ENCODE measurements around the gene ZBTB46.
"Not testable (repeated sequence)": the region's sequence is repeated elsewhere in the genome, so short reads cannot be mapped to it uniquely, and the experiment has no call there.

ZBTB46 gene

DNA sequence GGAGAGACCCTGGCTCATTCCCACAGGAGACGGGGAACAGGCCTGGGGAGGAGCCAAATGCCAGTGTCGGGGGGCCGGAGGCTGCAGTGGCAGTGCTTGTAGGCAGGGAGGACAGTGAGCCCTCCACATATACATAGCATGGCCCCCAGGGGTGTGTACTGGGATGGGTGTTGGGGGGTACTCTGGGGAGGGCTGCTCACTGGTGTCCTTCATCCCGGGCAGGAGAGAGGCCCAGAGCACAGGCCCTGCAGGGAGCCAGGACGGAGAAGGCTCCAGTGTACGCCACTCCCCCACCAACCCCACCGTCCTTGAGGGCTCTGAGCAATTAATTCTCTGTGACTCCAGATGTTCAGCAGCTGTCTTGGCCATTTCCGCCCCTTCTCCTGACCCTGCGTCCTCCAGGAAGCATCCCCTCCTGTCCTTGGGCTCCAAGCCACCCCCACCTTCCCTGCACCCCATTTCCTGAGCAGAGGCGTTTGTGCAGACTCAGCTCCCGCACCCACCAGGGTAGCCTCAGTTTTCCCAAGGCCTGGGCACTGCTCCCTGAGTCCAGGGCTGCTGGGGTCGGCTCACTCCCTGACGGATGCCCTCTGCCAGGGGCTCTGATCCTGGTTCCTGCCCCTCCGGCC, 26.8 kb upstream of the ZBTB46 start:
- no peak for DNase-seq

DNA sequence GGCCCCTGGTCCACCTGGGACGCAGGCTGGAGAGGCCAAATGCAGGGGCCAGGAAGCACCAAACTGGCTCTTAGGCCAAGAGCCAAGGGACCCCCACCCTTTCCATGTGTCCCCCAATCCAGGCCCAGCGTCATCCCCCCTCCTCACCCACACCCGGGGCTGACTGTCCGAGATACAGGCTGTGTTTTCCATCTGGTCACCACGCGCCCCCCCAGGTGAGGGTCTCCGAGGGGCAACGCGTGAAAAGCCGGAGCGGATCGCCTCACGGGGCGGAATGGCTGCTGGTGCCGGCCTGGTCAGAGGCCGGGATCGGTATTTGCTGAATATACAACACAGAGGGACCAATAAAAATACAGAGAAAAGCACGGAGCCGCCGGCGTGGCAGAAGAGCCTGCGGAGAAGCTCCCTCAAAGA, 25.0 kb upstream of the ZBTB46 start:
- no peak for DNase-seq

DNA sequence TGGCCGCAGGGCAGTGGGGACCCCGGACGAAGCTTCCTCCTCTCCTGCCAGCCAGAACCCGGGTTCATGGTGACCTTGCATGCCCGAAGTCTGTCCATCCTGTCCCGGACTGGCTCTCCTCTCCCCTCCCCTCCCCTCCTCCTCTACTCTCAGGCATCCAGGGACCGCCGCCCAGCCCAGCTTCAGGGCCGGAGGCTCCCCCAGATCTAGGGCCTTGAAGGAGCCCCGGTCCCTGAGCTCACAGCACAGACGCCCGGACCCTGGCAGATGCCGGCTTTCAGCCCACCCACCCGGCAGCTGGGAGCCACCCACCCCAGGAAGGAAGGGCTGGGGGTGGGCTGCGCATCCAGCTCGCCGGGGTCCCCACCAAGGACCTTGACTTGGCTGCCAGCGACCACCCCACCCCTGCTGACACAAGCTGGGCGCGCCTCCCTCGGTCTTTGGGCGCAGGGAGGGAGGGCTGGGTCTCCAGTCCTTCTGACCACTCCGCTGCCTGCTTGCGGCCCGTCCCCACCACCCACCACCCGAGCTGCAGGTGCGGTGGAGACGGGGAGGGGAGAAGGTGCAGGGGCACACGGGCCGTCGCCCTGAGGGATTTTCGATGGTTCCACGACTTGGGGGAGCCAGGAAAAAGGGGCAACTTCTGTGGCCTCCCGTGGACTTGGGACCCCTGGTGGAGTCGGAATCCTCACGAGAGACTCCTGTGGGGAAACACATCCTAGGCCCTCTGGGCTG, 24.5 kb upstream of the ZBTB46 start:
- no peak for DNase-seq

DNA sequence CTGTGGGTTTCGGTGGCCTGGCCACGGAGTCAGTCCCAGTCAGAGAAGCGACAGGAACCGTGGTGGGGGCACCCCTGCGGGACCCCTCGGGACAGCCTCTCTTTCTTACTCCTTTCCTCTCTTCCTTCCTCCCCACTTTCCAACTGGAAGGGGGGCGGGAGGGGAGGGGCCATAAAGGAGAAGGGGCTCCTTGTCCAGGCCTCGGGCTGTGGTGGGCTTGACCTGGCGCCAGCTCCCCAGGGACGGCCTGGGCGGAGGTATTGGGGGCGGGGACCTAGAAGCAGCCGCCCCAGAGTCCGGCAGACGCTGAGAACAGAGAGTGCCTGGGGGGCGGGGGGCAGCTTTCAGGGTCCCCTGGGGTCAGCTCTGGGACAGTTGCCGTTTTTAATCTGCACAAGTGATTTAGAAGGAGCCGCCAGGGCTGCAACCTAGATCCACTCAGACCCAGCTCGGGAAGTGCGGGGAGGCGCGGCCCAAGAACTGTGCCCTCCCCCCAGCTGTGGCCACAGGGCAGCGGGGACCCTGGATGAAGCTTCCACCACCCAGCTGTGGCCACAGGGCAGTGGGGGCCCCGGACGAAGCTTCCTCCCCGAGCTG, 23.8 kb upstream of the ZBTB46 start:
- no peak for DNase-seq

DNA sequence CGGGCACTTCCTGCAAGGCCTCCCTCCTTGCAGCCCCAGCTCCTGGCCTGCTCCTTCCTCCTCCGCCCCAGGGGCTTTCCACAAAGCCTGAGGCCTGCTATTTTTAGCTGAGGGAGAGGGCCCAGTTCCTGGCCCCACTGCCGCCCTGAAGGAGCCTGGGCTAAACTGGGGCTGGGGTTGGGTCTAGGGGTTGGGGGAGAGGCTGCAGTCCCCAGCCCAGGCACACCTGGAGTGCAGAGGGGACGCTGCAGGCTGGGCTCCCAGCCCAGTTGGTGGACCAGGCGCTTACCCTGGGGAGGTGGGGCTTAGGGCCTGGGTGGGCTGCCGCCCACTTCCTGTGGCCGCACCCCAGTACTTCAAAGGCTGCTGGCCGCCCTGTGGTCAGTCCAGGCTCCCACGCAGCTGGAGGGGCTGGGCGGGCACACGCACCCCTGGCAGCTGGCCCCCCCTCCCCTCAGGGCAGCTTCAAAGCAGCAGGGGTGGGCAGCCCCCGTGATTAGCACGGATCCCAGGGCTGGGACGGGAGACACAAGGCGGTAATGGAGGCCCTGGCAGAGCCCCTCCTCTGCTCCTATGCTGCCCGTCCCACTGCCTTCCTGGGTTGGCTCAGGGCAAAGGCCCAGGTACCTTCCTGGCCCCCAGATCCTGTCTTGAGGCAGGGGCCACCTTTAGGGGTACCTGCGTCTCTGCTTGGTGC, 23.2 kb upstream of the ZBTB46 start:
- DNase-seq: no peak

DNA sequence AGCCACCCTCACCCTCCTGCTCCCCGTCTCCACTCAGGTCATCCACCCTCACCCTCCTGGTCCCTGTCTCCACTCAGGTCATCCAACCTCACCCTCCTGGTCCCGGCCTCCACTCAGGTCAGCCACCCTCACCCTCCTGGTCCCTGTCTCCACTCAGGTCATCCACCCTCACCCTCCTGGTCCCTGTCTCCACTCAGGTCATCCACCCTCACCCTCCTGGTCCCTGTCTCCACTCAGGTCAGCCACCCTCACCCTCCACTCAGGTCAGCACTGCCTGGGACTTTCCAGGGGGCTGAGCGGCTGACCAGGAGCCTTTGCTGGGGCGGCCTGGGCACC, 22.6 kb upstream of the ZBTB46 start:
- not testable (repeated sequence) for DNase-seq

DNA sequence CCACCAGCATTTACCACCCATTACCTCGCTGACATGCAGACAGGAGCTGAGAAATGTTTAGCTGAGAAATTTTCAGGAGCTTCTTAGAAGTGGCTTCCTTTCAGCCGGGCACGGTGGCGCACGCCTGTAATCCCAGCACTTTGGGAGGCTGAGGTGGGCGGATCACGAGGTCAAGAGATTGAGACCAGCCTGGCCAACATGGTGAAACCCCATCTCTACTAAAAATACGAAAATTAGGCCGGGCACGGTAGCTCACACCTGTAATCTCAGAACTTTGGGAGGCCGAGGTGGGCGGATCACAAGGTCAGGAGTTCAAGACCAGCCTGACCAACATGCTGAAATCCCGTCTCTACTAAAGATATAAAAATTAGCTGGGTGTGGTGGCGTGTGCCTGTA, 20.5 kb upstream of the ZBTB46 start:
- DNase-seq: not testable (repeated sequence)

DNA sequence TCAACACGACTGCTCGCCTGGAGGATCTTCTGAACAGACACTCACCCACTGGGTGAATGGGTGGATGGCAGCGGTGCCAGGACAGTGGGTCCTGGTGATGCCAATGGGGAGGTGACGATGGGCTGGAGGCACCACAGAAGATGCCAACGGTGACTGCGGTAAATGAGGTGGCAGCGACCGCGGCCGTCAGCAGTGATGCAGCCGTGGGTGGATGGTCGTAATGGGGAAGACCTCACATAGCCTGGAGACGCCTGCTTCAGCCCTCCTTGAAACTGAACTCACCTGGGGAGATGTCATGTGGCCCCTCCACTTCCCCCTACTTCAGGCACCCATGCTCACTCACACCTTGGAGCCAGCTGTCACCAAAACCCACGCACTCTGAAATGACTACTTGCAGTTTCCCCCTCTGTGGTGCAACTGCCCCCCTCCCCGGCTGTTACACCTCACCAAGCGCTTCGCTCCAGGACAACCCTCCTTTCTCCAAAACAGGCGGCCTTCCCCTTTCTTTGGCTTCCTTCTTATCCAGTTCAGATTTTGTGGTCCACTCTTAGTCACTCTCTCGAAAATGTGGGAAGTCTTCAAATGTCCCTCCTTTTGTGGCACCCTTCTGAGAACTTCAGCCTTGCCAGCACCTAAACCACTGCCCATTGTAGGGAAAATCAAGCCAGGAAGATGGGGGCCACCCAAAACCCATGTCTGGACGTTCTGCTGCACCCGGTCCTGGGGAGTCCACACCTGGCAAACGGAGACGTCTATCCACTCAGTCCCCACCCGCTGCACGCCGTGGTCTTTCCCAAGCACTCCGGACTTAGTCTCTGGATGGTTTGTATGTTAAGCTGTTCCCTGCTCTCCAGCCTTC, 19.9 kb upstream of the ZBTB46 start:
- no peak for DNase-seq

DNA sequence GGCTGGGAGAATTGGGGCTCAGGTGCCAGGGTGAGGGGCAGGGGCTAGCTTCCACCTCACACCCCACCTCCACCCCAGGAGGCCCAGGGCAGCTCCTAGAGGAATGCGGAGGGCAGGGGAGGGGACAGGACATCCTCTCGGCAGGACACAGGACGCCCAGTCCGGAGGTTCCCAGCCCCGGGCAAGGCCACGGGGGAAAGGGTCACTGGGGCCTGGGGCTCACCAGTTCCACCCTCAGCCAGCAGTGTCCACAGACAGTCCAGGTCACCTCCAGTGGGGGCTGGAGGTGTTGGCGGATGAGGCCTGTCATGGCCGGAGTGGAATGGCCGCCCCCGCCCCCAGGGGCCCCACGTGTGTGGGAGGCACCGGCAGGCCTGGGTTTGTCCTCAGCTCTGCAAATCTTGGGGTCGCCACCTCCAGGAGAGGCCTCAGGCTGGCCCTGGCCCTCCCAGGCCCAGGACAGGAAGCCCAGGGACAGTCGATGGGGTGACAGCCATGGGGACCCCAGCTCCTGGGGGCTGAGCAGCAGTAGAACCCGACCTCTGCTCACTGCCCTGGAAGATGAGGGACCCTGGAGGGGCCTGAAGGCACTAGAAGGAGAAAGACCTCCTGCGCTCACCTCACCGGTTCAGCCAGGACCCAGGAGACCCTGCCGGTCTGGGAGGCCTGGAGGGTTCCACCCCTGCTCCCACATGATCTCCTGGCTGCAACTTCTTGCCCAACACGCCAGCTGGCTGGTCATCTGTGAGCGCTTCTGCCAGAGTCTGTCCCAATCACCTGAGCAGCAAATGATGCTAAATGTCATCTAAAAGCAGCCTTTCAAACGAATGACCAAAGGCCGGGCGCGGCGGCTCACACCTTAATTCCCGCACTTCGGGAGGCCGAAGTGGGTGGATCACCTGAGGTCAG, 17.2 kb upstream of the ZBTB46 start:
- DNase-seq: no peak

DNA sequence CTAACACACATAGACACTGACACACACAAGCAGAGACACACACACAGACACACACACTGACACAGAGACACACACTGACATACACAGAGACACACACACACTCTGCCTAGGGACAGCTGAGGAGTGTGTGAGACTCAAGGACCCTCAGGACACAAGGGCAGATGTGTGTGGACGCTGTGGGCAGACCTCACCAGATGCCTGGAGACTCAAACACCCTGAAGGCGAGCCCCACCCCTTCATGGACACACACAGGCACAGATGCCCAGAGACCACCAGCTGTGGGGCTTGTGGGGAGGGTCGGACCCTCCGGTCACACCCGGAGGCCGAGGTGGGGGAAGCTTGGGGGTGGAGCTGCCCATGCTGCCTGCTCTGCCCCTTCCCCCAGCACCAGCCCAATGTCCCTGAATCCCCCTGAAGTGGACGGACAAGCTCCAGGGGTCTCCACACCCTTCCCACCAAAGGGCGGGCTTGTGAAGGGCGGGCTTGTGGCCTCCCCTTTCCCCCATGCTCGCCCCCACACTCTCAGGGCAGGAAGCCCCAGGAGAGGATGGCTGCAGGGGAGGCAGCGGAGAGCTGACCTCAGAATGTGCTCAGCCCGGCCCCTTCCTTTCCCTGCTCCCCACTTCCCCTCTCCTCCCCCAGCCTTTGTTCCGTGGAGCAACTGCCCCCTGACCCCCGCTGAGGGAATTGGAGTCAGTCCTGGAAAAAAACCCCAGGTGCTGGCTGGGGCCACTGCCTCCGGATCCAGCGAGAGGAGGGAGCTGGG, 16.4 kb upstream of the ZBTB46 start:
- no peak for DNase-seq

DNA sequence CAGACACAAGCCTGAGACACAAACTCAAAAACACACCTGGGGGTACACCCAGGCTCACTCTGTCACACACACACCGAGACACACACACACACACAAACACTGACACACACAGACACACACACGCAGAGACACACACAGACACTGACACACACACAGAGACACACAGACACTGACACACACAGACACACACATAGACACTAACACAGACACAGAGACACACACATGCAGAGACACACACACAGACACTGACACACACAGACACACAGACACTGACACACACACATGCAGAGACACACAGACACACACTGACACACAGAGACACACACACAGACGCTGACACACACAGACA, 15.8 kb upstream of the ZBTB46 start:
- DNase-seq: no peak

DNA sequence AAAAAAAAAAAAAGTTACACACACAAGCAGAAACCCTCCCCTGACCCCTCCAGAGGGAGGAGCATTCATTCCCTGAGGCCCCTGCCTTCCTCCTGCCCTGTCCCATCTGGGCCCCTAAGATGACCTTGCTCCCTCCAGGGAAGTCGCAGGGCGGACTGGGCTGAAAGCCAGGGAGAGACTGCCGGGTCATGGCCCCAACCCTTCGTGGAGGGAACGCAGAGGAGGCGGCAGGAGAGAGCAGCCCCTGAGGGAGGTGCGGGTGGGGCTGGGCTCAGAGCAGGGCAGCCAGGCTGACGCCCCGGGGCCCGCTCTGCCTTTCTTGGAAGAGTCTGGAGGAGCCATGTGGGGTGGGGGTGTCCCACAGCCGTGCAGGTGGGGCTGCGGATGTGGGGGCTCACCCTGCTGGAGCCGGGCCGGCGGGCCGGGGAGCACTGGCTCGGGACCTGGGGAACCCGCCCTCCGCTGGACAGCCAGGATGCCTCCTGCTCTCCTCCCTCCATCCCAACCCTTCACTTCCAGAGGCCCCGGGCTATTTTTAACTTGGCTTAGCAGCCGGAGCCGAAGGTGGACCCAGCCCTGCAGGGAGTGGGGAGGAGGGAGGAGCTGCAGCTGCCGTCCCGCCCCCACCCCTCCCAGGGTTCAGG, 15.2 kb upstream of the ZBTB46 start:
- no peak for DNase-seq

DNA sequence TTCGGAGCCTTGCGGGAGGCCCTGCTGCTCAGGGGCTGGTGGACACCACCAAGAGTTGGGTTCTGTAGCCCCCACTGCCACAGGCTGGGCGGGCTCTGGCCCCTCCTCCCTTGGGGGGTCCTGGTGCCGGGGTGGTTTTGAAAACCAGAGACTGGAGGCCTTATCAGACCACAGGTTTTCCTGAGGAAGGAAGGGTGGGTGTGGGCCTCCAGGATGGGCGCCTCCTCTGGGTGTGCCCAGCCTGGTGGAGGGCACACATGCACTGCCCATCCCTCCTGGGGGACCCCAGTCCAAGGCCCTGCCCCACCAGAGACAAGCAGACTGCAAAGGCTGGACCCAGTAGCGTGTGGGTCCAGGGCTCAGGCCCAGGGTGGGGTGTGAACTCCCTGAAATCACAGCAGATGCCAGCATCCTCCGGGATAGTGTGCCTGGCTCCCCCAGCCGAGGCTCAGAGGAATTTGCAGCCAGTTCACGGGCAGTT, 13.5 kb upstream of the ZBTB46 start:
- DNase-seq: no peak

DNA sequence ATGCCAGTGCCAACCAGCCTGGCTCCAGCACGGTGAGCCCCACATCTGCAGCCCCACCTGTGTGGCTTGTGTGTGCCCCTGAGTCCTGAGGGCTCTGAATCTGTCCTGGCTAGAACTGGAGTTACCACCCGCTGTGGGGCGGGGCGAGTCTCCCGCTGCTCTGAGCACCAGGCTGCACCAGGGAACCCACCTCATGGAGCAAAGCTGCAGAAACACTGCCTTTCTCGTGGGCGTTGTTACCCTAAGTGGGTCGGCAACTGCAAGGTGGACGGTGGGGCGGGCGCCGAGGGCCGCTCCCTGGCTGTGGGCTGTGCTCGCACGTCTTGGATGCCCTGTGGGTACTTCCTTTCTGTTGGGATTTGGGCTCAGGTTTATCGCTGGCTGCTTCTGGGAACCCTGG, 12.7 kb upstream of the ZBTB46 start:
- DNase-seq: no peak

DNA sequence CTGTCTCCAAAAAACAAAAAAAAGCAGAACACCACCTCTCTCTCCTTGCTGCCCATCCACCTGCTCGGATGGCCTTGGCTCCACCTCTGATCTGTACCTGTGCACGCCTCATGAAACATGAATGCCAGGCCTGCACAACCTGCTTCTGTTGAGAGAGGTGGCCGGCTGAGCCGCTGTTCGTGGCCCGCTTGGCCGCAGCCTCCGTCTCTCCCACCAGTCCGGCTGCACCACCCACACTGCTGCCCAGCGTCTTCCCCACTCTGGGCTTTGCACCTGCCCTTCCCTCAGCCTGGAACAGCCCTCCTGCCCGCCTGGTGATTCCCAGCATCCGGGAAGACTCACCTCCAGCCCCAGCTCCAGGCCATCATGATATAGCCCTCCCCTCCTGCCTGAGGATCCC, 12.2 kb upstream of the ZBTB46 start:
- DNase-seq: no peak

DNA sequence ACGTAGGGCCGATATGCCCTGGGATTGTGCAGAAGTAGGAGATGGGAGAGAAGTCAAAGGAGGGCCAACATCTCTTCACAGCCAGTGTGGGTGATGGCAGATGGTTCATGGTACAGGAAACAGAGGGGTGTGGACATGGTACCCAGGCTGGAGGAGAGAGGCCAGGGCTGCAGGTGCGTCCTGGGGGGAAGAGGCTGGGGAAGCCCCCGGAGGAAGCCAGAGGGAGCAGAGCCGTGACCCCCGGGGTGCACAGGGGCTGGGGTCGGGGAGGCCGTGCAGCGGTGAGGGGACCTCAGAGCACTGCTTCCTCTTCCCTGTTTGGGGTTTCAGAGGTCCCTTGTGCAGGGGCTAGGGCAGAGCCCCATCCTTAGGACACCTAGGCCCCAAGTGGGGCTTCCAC, 11.2 kb upstream of the ZBTB46 start:
- no peak for DNase-seq

DNA sequence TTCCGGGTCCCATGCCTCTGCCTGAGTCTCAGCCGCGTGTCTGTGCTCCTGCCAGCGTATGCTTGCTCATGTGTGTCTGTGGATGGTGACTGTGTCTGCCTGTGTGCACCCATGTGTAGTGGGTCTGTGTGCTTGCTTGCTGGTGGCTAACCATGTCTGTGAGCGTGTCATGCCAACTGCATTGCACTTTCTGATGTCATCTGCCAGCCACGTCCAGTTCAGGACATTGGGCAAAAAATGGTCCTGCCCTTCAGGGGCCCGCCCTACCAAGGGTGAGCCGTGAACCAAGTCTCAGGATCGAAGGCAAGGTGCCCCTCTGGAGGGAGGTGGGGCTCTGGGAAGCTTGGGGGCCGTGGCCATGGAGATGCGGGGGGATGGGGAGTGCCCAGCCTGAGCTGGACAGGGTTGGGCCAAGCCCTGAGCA, 9.4 kb upstream of the ZBTB46 start:
- DNase-seq: no peak

DNA sequence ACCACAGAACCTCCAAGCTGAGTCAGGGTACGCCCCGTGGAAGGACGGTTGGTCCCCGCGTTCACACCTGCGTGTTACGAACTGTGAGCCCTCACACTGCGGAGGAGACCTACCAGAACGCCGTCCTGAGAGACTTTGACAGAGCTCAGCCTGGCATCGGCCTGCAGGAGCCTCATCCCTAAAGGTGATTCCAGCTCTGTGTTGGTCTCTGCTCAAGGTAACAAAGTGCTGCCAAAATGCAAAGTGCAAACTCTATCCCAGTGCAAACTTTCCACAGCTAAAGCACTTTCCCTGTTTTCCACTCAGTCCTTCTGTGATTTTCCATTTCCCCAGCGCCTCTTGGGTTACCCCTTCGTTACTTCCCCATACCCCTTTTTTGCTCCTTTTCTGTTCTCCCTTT, 8.6 kb upstream of the ZBTB46 start:
- DNase-seq: no peak

DNA sequence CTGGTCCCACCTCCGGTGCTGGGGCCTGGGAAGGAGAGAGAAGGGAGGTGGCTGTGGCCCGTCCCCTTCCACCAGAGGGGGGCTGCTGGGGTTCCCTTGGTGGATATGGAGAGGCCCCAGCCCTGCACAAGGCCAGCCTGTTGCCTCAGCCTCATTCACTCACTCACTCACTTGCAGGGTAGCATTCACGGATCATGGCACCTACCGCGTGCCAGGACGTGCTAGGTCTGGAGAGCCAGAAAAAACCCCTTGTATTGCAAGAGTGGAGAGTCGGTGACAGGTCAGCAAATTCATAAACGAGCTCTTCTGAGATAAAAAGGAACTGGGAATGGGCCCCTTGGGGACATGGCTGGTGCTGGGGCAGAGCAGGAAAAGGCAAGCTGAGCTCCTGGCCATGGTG, 6.4 kb upstream of the ZBTB46 start:
- DNase-seq: no peak
